HEK293T (cell line): ENCODE data around the gene ADGRG7.

ENCODE experiments used
- FOXK2 ChIP-seq: fragments of 450-650 bp; IDR thresholded peaks from 2 replicates; pipeline ENCODE4 v1.6.1; 2016; ENCODE audit warnings: mild to moderate bottlenecking
- FOXM1 ChIP-seq: fragments of 450-650 bp; IDR thresholded peaks from 2 replicates; pipeline ENCODE4 v1.6.1; 2017; ENCODE audit warnings: mild to moderate bottlenecking, borderline replicate concordance
- SP1 ChIP-seq: fragments of 450-650 bp; IDR thresholded peaks from 2 replicates; pipeline ENCODE4 v1.6.1; 2017
- TARDBP ChIP-seq: fragments of 450-650 bp; IDR thresholded peaks from 2 replicates; pipeline ENCODE4 v1.6.1; 2016
- TF ChIP-seq, protein P1 (sequence below): fragments of 450-650 bp; IDR thresholded peaks from 2 replicates; pipeline ENCODE4 v1.6.1; 2016

DNA sequence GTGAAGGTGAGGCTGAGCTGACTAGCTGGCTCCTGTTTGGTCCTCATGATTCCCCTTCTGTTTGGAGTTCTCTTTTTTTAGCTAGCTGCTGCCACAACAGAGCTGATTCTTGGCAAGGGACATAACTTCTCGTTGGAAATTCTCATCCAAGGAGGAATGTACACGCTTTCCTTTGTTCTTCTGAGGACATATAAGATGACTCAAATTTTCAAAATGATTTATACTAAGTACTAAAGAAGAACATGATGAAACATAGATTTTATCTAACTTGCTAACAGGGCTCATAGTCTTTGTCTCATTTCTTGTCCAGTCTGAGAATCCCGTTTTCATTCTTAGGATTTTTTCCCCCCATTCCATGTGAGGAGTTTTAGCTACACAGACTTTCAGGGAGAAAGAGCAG lies 97.0 kb downstream of the ADGRG7 start:
- no peak for TF ChIP-seq TARDBP
- TF ChIP-seq FOXK2, result no peak
- TF ChIP-seq SP1, result no peak
- TF ChIP-seq FOXM1, result no peak
- TF ChIP-seq, protein P1, sequence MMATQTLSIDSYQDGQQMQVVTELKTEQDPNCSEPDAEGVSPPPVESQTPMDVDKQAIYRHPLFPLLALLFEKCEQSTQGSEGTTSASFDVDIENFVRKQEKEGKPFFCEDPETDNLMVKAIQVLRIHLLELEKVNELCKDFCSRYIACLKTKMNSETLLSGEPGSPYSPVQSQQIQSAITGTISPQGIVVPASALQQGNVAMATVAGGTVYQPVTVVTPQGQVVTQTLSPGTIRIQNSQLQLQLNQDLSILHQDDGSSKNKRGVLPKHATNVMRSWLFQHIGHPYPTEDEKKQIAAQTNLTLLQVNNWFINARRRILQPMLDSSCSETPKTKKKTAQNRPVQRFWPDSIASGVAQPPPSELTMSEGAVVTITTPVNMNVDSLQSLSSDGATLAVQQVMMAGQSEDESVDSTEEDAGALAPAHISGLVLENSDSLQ, result no peak
